K562 (cell line): ENCODE results near the gene GPR4. TPM values are rescaled to one million over a fixed set of nuclear protein-coding genes. Genes with fewer than 3 reads are reported as not detected.

Experiments used
- ARHGAP35 ChIP-seq: fragments of 450-650 bp; IDR thresholded peaks from 2 replicates; pipeline ENCODE4 v1.6.1; 2018; ENCODE audit not compliant: partially characterized antibody
- GTF2E2 ChIP-seq: fragments of 200-800 bp; sonication (Bioruptor generic); IDR thresholded peaks from 2 replicates; pipeline ENCODE4 v1.6.1; 2016; ENCODE audit warnings: missing genetic modification characterization, missing compliant biosample characterization
- HCFC1 ChIP-seq: IDR thresholded peaks from 2 replicates; pipeline ENCODE4 v1.6.1; 2012; ENCODE audit warnings: low read depth, low read length, improper control_type of control experiment
- IRF2 ChIP-seq: sonication (generic); formaldehyde crosslinking; IDR thresholded peaks from 2 replicates; pipeline ENCODE4 v1.8.1; 2022; ENCODE audit warnings: mild to moderate bottlenecking, missing genetic modification reagents
- NFIC ChIP-seq: fragments of 450-650 bp; IDR thresholded peaks from 2 replicates; pipeline ENCODE4 v1.6.1; 2017; ENCODE audit warnings: mild to moderate bottlenecking, inconsistent platforms
- POLR2G ChIP-seq: fragments of 200-400 bp; formaldehyde crosslinking; IDR thresholded peaks from 2 replicates; pipeline ENCODE4 v1.6.1; 2017; ENCODE audit warnings: low read depth, mild to moderate bottlenecking, antibody characterized with exemption, low read length, moderate library complexity
- POLR3A ChIP-seq: IDR thresholded peaks from 2 replicates; pipeline ENCODE4 v1.6.1; 2011; ENCODE audit warnings: borderline replicate concordance, mild to moderate bottlenecking, moderate library complexity; ENCODE audit not compliant: insufficient read length, insufficient read depth; ENCODE audit errors: extremely low read depth
- PRPF4 ChIP-seq: fragments of 200-400 bp; formaldehyde crosslinking; IDR thresholded peaks from one replicate; pipeline ENCODE4 v1.6.1; 2017; ENCODE audit warnings: low read length, low read depth, mild to moderate bottlenecking; ENCODE audit not compliant: insufficient read depth, poor library complexity, severe bottlenecking
- SMAD4 ChIP-seq: fragments of 250-450 bp; sonication (Bioruptor Pico); conservative IDR thresholded peaks from 2 replicates; pipeline ENCODE4 v1.8.0; 2021; ENCODE audit warnings: inconsistent platforms, mild to moderate bottlenecking, moderate library complexity
- ZNF121 ChIP-seq: sonication (generic); formaldehyde crosslinking; conservative IDR thresholded peaks from 2 replicates; pipeline ENCODE4 v1.8.0; 2022; ENCODE audit warnings: missing genetic modification reagents
- ZNF146 ChIP-seq: IDR thresholded peaks from one replicate; pipeline ENCODE4 v1.6.1; 2018; ENCODE audit warnings: missing compliant biosample characterization; ENCODE audit not compliant: unreplicated experiment
- ZNF165 ChIP-seq: fragments of 250-450 bp; sonication (Bioruptor Pico); IDR thresholded peaks from 2 replicates; pipeline ENCODE4 v1.4.0; 2020; ENCODE audit warnings: borderline replicate concordance
- ZNF280B ChIP-seq: fragments of 250-450 bp; sonication (Bioruptor Pico); IDR thresholded peaks from 2 replicates; pipeline ENCODE4 v1.5.1; 2021; ENCODE audit warnings: mild to moderate bottlenecking
- polyA plus RNA-seq, 8 experiments: library from polyadenylated mRNA; depleted of rRNA in 4 of 8; stranded (reverse) in 5 of 8; unstranded in 3 of 8; fragments of >200 nt; fragmentation: Nextera tagmentation in 2 of 8; fragmentation: Illumina TruSeq in 1 of 8; extraction: Ambion mirVana in 2 of 8; extraction: Trizol in 1 of 8; gene quantifications; 2 replicates each; pipeline versions ENCODE4 v1.2.1 to v1.2.3, GENCODE V29; 2011 to 2014; ENCODE audit warnings: inconsistent platforms in 1 of 8, missing spikeins in 1 of 8
- total RNA-seq, 7 experiments: library from RNA; depleted of rRNA in 6 of 7; stranded (reverse); fragments of >200 nt in 6 of 7; fragmentation: Illumina TruSeq in 2 of 7; extraction: Trizol in 2 of 7; gene quantifications; 2 replicates each; pipeline versions ENCODE4 v1.2.1 to v1.2.3, GENCODE V29; 2011 to 2021; ENCODE audit warnings: low replicate concordance in 1 of 7
- TF ChIP-seq, protein P1 (sequence below): sonication (generic); formaldehyde crosslinking; IDR thresholded peaks from 2 replicates; pipeline ENCODE4 v1.8.1; 2023; ENCODE audit warnings: missing genetic modification reagents, mild to moderate bottlenecking, borderline replicate concordance
- TF ChIP-seq, protein P2 (sequence below): sonication (generic); formaldehyde crosslinking; IDR thresholded peaks from 2 replicates; pipeline ENCODE4 v1.9.0; 2022; ENCODE audit warnings: mild to moderate bottlenecking, missing genetic modification reagents
- TF ChIP-seq, protein P3 (sequence below): fragments of 450-650 bp; formaldehyde crosslinking; IDR thresholded peaks from 2 replicates; pipeline ENCODE4 v1.4.0; 2022; ENCODE audit warnings: mild to moderate bottlenecking, moderate library complexity
- TF ChIP-seq, protein P4 (sequence below): fragments of 250-450 bp; sonication (Bioruptor Pico); IDR thresholded peaks from 2 replicates; pipeline ENCODE4 v1.4.0; 2020; ENCODE audit warnings: mild to moderate bottlenecking, moderate library complexity, borderline replicate concordance

Gene GPR4
- total and polyA plus RNA-seq, 9 of the 15 experiments (the other 6 are each of a cell fraction or from before 2014, with no cell fraction given), result 0.03 to 0.09 (median 0.04) TPM; not detected in 5

GRCh38 chr19:45645631-45646344, 43.8 kb upstream of the GPR4 start (continued):
- TF ChIP-seq, protein P1, sequence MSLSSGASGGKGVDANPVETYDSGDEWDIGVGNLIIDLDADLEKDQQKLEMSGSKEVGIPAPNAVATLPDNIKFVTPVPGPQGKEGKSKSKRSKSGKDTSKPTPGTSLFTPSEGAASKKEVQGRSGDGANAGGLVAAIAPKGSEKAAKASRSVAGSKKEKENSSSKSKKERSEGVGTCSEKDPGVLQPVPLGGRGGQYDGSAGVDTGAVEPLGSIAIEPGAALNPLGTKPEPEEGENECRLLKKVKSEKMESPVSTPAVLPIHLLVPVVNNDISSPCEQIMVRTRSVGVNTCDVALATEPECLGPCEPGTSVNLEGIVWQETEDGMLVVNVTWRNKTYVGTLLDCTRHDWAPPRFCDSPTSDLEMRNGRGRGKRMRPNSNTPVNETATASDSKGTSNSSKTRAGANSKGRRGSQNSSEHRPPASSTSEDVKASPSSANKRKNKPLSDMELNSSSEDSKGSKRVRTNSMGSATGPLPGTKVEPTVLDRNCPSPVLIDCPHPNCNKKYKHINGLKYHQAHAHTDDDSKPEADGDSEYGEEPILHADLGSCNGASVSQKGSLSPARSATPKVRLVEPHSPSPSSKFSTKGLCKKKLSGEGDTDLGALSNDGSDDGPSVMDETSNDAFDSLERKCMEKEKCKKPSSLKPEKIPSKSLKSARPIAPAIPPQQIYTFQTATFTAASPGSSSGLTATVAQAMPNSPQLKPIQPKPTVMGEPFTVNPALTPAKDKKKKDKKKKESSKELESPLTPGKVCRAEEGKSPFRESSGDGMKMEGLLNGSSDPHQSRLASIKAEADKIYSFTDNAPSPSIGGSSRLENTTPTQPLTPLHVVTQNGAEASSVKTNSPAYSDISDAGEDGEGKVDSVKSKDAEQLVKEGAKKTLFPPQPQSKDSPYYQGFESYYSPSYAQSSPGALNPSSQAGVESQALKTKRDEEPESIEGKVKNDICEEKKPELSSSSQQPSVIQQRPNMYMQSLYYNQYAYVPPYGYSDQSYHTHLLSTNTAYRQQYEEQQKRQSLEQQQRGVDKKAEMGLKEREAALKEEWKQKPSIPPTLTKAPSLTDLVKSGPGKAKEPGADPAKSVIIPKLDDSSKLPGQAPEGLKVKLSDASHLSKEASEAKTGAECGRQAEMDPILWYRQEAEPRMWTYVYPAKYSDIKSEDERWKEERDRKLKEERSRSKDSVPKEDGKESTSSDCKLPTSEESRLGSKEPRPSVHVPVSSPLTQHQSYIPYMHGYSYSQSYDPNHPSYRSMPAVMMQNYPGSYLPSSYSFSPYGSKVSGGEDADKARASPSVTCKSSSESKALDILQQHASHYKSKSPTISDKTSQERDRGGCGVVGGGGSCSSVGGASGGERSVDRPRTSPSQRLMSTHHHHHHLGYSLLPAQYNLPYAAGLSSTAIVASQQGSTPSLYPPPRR (CRISPR knock-in tag), result no peak
- TF ChIP-seq ZNF280B (CRISPR knock-in tag) (no peak), HCFC1 (peak; percentile 38; the same call in 1 of the 2 replicates), POLR3A (no peak), NFIC (peak; percentile 87), ARHGAP35 (no peak), POLR2G (peak; percentile 61), ZNF146 (CRISPR knock-in tag) (no peak), ZNF165 (CRISPR knock-in tag) (no peak), ZNF121 (no peak), SMAD4 (CRISPR knock-in tag) (peak; percentile 72), IRF2 (CRISPR knock-in tag) (no peak), GTF2E2 (tag) (no peak), PRPF4 (no peak)
- TF ChIP-seq, protein P2, sequence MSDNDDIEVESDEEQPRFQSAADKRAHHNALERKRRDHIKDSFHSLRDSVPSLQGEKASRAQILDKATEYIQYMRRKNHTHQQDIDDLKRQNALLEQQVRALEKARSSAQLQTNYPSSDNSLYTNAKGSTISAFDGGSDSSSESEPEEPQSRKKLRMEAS, result peak; percentile 85
- TF ChIP-seq, protein P3, sequence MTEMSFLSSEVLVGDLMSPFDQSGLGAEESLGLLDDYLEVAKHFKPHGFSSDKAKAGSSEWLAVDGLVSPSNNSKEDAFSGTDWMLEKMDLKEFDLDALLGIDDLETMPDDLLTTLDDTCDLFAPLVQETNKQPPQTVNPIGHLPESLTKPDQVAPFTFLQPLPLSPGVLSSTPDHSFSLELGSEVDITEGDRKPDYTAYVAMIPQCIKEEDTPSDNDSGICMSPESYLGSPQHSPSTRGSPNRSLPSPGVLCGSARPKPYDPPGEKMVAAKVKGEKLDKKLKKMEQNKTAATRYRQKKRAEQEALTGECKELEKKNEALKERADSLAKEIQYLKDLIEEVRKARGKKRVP (CRISPR knock-in tag), result no peak
- TF ChIP-seq, protein P4, sequence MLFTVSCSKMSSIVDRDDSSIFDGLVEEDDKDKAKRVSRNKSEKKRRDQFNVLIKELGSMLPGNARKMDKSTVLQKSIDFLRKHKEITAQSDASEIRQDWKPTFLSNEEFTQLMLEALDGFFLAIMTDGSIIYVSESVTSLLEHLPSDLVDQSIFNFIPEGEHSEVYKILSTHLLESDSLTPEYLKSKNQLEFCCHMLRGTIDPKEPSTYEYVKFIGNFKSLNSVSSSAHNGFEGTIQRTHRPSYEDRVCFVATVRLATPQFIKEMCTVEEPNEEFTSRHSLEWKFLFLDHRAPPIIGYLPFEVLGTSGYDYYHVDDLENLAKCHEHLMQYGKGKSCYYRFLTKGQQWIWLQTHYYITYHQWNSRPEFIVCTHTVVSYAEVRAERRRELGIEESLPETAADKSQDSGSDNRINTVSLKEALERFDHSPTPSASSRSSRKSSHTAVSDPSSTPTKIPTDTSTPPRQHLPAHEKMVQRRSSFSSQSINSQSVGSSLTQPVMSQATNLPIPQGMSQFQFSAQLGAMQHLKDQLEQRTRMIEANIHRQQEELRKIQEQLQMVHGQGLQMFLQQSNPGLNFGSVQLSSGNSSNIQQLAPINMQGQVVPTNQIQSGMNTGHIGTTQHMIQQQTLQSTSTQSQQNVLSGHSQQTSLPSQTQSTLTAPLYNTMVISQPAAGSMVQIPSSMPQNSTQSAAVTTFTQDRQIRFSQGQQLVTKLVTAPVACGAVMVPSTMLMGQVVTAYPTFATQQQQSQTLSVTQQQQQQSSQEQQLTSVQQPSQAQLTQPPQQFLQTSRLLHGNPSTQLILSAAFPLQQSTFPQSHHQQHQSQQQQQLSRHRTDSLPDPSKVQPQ, result no peak
